HG02840 (cell line): Measurements from ENCODE around the gene TMPRSS9.

Source experiments
- ATAC-seq: cut with Tn5 transposase; IDR thresholded peaks from one replicate; pipeline ENCODE4 v1.9.1; 2021; ENCODE audit warnings: mild to moderate bottlenecking, moderate library complexity, moderate number of reproducible peaks; ENCODE audit not compliant: unreplicated experiment, low FRiP score

TMPRSS9 gene

DNA sequence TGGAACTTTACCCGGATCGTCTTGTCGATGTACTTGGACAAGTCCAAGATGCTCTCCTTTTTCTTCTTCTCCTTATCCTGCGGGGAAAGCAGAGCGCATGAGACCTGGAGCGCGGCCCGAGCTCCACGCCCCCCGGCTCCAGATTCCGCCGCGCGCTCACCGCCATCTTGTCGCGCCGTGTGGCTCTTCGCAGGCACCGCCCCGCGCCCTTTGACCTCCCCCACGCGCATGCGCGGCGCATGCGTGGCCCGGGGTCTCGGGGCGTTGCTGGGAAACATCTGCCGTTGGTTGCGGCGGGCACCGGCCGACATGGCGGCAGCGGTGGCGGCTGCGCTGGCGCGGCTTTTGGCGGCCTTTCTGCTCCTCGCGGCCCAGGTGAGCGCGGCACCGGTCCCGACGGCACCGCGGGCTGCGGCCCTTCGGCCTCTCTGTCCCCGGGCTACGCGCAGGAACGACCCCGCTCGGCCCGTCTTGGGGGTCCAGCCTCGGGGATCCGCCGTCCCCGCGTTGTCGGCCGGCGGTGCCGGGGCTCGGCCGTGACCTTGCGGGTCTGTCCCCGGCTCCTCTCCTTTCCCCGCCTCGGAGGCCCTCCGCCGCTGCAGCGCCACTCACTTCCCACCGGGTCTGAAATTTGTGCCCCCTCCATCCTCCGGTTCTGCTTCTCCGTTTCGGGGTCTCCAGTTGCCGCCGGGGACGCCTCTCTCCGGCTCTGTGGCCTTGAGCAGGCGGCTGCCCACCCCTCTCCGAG, 31.5 kb upstream of the TMPRSS9 start, which contains the start of the genes LSM7 and SPPL2B:
Gene LSM7 (minus strand): TSS at position 186 of the 748 bp plus-strand sequence. CDS start 20 bp downstream, at position 166.
Gene SPPL2B (plus strand): TSS at position 284 of the 748 bp plus-strand sequence. CDS start 26 bp downstream, at position 310.
- peak; percentile 59 for ATAC-seq

DNA sequence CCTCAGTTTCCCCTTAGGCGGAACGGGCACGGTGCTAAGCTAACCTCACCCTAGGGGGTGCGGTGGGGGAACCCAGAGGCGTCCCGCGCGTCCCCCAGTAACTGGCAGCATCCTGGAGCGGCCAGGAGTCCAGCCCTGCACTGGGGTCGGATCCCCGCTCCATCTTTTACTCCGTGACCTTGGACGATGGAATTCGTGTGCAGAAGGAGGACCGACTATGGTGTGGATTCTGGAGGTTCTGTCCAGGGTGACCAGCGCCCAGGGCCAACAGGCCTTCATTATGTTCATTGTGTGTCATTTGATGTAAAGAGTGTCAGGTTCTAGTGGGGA, 31.0 kb upstream of the TMPRSS9 start:
- ATAC-seq = no peak

GRCh38 chr19:2329501-2329916, 30.6 kb upstream of the TMPRSS9 start:
- ATAC-seq = no peak

DNA sequence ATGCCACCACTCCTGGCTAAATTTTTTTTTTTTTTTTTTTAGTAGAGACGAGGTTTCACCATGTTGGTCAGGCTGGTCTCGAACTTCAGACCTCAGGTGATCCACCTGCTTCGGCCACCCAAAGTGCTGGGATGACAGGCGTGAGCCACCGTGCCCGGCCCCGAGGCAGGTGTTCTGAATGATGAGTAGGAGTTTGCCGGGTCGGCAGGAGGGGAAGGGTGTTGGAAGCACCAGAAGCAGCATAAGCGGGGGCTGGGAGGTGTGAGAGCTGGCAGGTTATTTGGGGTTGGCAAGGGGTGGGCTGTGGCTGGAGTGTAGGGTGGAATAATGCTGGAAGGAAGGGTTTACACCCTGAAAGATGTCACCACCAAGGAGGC, 29.8 kb upstream of the TMPRSS9 start:
- ATAC-seq = no peak

GRCh38 chr19:2330632-2331284, 29.3 kb upstream of the TMPRSS9 start:
- ATAC-seq = no peak

DNA sequence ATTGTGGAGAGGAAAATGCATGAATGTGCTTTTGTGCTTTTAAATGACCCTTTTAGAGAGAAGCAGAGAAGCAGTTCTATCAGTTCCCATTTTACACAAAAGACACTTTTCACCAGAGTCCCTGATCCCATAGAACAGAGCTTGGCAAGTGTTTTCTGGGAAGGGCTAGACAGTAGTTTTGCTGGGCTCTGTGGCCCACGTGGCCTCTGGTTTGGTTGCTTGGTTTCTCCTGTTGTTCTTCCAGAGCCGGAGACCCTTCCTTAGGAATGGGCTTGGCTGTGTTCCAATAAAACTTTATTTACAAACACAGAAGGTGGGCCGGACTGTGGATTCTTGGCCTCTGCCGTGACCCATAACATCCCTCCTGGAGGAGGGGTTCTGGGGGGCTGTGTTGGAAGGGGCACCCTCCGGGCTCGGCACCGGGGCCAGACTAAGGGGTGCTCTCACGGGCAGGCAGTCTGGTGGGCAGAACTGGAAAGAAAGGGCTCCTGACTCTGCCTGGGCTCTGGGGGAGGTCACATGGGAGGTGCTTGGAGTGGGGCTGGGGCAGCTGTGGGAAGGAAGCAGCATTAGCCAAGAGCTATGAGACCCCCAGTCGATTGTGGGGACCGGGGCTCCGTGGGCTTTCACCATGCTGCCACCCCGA, 28.3 kb upstream of the TMPRSS9 start:
- no peak for ATAC-seq

GRCh38 chr19:2332341-2333026, 27.6 kb upstream of the TMPRSS9 start:
- peak; percentile 41 for ATAC-seq

GRCh38 chr19:2333027-2333806, 26.8 kb upstream of the TMPRSS9 start:
- no peak for ATAC-seq

DNA sequence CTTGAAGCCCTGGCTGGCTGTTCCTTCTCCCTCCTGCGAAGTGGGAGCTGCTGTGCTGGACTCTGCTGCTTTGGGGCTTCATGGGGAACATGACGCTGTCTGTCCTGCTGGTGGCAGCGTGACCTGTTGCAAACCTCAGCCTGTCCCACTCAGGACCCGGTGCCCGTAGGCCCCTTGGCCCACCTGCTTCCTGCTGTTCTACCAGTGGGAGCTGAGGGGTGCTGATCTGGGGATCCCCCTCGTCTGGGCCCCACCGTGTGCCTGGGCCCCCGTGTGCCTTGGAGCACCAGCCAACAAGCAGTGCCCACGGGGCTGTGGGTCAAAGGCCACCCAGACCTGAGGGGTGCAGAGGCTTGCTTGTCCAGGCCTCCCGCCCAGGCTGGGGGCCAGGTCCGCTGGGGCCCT, 26.3 kb upstream of the TMPRSS9 start:
- ATAC-seq = no peak

DNA sequence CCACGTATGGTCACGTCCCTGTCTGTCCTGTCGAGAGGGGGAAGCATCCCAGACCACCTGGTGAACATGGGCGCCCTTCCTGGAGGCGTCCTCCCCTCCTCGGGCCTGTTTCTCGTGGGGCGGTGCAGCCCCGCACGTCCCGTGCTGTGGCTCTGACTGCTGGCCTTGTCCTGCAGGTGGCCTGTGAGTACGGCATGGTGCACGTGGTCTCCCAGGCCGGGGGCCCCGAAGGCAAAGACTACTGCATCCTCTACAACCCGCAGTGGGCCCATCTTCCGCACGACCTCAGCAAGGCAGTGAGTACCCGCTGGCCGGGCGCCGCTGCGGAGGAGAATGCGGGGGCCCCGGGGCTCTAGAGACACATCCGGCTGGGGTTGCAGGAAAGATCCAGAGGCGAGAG, 25.6 kb upstream of the TMPRSS9 start:
- ATAC-seq = no peak

DNA sequence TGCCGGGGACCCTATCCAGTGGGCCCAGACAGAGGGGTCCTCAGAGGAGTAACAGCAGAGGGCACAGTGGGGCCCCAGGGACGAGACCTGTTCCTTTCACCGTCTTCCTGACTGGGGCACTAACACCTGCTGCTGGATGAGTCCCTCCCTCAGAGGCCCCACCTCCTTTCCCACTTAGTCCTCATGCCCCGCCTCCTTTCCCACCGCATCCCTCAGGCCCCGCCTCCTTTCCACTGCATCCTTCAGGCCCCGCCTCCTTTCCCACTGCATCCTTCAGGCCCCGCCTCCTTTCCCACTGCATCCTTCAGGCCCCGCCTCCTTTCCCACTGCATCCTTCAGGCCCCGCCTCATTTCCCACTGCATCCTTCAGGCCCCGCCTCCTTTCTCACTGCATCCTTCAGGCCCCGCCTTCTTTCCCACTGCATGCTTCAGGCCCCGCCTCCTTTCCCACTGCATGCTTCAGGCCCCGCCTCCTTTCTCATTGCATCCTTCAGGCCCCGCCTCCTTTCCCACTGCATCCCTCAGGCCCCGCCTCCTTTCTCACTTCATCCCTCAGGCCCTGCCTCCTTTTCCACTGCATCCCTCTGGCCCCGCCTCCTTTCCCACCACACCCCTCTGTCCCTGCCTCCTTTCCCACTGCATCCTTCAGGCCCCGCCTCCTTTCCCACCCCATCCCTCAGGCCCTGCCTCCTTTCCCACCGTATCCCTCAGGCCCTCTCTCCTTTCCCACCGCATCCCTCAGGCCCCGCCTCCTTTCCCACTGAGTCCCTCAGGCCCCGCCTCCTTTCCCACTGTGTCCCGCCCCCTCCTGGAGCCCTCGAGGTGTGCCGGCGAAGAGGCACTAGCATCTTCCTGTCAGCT, 24.8 kb upstream of the TMPRSS9 start:
- ATAC-seq = no peak

GRCh38 chr19:2335848-2336247, 24.2 kb upstream of the TMPRSS9 start:
- no peak for ATAC-seq

GRCh38 chr19:2336528-2337328, 23.3 kb upstream of the TMPRSS9 start:
- no peak for ATAC-seq

- ATAC-seq = no peak
These were observed 22.7 kb upstream of the TMPRSS9 start for GRCh38 chr19:2337329-2337707.

DNA sequence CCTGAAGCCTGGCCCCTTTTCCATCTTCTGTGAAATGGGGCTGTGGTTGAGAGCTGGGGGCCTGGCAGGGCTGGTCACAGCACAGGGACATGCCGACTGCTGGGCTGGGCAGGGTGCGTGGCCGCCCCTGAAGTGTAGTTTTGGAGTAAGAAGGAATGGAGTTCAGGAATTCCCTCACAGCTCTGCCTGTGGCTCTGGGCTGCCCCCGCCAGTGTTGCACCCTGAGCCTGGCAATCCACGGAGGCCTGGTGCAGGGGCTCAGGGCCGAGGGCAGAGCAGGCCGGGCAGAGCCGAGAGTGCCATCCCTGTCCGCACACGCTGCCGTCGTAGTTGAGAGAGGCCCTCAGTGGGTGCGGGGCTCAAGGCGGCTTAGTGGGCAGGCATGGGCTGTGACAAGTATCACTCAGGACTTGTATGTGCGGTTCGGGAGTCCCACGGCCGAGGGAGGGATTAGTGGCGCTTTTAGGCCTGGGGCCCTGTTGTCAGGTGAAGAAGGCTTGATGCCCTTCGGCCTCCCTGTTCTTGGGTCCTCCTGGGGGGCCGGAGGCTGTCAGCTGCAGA, 21.9 kb upstream of the TMPRSS9 start:
- no peak for ATAC-seq

DNA sequence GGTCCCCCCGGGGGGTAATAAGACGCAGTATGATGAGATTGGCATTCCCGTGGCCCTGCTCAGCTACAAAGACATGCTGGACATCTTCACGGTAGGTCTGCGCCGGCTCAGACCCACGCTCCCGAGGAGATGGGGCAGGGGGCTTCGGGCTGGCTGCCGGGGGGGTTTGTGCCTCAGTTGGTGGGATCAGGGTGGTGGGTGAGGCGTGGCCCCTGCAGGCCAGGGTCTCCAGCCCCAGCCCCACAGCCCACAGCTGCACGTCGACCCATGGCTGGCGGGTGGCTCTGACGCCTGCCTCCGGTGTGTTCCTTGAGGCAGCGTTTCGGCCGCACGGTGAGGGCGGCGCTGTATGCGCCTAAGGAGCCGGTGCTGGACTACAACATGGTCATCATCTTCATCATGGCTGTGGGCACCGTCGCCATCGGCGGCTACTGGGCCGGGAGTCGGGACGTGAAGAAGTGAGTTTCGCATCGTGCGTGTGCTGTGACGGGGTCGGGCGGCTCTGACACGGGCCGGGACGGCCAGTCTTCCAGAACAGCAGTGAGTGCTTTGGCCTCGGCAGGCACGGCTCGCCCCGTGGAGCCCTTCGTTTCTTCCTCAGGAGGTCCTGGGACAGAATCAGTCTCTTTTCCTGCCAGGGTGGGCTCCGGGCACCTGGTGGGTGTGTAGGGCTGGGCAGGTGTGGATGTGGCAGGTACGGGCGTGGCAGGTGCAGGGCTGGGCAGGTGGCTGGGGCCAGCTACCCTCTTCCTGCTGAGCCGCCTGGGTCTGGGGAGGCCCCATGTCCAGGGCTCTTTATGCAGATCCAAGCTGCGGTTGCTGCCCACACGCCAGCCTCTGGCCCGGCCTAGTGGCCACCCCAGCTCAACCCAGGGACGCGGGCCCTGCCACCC, 21.1 kb upstream of the TMPRSS9 start:
- no peak for ATAC-seq

- ATAC-seq = no peak
These were observed 20.3 kb upstream of the TMPRSS9 start for GRCh38 chr19:2339644-2340310.
